NCI-H128 (cell line): ENCODE results near the gene NMUR2.

Experiments used
- DNase-seq: peaks from one replicate; lab custom pipeline; 2025; ENCODE audit not compliant: unreplicated experiment; lab: John Stamatoyannopoulos, UW

The NMUR2 gene, protein sequence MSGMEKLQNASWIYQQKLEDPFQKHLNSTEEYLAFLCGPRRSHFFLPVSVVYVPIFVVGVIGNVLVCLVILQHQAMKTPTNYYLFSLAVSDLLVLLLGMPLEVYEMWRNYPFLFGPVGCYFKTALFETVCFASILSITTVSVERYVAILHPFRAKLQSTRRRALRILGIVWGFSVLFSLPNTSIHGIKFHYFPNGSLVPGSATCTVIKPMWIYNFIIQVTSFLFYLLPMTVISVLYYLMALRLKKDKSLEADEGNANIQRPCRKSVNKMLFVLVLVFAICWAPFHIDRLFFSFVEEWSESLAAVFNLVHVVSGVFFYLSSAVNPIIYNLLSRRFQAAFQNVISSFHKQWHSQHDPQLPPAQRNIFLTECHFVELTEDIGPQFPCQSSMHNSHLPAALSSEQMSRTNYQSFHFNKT

DNA sequence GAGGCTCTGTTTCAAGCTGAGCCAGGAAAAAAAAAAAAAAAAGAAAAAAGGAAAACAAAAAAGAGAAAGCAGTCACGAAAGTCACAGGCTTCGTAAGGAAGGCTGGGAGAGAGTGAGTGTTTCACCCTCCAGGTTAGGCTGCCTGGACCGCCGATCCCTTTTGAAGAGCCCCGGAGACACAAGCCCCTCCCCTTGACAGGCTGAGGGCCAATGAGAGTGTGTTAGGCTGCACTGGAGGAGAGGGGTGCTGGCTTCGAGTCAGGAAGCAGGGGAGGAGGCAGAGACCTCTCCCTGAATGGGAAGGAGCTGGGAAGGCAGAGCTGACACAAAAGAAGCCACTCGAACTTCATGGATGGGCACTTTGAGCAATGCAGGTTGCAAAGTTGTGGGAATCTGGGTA, at the start of gene NMUR2:
NMUR2 (minus strand) TSS at position 135 of the 400 bp plus-strand sequence. CDS start 166 bp downstream, outside the sequence.
- DNase-seq, result no peak

DNA sequence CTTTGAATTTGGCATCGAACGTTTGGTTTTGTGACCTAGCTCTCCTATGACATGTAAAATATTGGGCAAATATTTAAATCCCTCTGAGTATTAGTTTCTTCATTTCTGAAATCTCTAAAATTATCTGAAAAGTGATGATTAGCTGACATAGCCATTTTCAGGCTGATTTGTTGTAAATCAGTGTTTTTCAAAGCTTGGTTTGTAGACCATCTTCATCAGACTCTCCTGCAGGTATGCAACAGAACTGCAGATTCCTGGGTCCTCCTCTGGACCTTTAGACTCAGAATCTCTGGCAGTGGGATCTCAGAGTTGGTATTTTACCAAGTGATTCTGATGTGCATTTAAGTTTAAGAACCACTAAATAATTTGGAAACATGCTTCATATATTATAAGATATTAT, 38.9 kb upstream of the NMUR2 start:
- DNase-seq, result no peak

DNA sequence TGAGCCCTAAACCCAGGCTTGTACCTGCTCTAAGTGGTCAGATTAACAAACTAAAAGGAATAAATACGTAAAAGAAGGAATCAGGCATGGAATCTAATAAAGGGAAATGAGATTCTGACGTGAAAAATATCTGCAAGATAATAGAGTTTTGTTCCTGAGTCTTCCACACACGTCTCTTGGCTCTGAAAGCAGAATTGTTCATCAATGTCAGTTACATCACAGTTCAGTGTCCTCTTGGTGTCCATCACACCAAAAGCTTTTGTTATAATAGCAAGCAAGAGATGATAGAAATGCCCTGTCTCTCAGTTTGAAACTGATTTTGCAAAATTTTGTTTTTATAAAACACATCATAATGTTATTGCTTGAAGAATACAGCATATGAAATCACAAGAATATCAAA, 34.7 kb upstream of the NMUR2 start:
- DNase-seq, result no peak

DNA sequence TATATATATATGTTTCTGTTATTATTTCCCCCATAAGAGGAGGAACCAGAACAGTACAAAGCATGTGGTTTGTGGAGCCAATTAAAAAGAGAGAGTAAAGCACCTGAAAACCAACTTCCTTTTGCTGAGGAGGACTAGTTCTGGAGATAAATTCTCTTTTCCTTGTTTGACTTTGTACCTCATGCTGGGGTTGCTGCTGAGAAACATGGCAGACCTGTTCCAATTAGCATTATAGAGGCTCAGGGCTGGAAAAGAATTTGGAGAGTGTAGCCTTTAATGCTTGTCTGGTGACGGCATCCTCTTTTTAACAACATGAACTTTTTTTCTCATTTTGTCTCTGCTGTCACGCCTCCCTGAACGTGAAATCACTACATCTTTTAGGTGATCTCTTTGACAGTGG, 32.8 kb upstream of the NMUR2 start:
- DNase-seq, result no peak

DNA sequence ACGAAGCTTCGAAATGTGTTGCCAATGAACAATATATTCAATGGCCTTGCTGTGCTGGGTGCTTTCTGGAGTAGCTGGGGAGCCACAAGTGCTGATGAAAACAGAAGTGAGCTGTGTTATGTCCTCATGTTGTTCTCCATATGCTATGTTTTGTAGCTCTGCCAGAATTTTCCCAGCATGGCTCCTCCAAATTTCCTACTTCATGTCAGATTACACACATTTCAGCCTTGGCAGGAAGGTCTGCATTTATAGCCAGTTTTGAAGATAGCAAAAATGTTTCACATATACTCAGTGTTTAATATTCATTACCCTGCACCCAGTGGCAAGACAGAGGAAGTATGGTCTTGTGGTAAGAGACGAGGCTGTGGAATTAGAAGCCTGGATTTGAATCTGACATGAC, 22.6 kb upstream of the NMUR2 start:
- no peak for DNase-seq

DNA sequence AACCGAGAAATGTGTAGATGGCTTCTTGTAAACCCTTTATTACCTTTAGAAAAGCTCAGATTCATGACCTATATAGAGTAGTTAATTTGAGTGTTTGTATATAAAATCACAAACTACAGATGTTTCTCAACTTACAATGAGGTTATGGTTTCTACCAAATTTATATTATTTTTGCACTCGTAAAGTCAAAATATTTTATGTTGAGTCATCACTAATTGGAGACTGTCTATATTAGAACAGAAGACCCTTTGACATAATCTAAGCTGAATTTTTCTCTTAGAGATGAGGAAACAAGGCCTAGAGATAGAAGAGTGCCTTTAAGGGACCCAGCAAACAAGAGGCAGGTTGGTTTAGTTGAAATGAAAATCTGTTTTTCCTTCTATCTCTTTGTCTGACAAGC, 20.0 kb upstream of the NMUR2 start:
- no peak for DNase-seq

DNA sequence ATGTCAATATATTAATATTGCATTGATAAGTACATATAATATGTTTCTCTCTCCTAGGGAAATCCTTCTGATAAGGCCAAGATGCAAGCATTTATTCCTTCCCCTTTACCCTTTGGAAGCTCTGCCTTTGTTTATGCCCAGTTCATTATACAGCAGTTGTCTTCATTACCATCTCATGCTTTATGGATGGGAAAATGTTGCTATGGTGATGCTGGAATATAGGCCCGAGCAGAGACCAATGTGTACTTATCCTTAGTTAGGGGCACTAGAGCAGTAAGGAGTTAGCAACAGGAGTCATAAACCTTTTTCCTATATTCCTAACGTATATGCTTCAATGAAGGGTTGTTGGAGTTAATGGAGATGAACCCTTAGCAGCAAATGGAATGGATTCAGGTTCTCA, 19.4 kb upstream of the NMUR2 start:
- no peak for DNase-seq

DNA sequence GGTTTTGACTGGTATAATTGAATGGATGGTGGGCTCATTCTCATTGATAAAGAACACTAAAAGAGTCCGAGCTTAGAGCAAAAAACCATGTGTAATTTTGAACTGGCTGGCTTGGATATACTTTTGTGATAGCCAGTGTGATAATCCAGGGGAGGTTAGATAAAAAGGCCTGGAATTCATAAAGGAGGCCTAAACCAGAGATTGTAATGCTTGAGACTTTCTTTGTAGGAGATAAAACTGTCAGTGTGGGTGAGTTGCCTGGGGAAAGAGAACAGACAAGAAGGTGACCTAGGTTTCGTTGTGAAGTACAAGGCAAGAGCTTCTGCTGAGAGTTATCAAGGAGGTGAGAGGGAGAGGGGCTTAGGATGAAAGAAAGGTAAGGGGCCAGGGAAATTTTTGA, 17.0 kb upstream of the NMUR2 start:
- no peak for DNase-seq

DNA sequence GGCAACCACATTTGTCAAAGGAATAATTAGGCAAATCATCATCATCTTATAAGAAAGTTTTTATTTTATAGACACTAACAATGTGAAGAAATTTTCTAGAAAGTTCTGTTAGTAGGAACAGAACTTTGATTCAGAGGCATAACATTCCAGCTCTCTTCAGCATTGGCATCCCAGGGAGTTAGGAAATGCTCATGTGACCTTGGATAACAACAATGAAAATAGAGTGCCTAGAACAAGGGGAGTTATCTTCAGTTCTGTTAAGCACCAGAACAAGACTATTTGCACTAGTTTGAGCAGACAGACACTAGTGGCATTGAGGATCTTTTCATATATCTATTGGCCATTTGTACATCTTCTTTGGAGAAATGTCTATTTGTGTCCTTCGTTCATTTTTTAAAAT, 7.0 kb upstream of the NMUR2 start:
- no peak for DNase-seq

DNA sequence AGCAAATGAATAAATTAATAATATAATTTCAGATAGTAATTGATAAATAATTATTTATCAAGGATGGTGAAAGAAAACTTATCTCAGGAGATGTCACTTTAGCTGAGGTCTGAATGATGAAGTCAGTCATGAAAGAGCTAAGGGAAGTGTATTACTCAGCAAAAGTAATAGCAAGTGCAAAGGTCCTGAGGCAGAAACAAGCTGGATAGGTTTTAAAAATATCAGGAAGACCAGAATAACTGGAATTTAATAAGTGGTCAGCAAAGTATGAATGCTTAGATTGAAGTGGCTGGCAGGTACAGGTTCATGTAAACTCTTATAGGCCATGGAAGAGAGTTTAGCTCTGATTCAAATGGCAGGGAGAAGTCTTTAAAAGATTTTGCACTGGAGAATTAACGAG, 1.0 kb upstream of the NMUR2 start:
- DNase-seq, result no peak

DNA sequence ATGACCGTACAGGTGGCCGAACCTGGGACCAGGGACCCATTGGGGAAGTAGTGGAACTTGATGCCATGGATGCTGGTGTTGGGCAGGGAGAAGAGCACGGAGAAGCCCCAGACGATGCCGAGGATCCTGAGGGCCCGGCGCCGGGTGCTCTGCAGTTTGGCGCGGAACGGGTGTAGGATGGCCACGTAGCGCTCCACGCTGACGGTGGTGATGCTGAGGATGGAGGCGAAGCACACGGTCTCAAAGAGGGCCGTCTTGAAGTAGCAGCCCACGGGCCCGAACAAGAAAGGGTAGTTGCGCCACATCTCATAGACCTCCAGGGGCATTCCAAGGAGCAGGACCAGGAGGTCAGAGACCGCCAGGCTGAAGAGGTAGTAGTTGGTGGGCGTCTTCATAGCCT, 585 bp downstream of the NMUR2 start:
- DNase-seq, result no peak

DNA sequence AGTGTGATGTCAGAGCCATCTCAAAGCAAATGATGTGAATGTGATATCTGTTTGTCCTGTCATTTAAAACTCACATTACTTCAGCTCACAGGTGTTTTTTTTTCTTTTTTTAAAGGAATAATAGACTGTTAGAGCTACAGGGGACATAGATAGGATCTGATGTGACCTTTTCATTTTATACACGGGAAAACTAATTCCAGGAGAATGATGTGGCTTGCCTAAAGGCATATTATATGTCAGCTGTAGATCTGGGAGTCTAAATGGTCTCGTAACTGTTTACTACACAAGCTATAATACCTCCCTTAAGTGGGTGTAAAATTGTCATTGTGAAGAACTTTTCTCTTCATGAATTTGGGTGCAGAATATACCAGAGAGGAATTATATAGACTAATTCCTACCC, 2.0 kb downstream of the NMUR2 start:
- no peak for DNase-seq

DNA sequence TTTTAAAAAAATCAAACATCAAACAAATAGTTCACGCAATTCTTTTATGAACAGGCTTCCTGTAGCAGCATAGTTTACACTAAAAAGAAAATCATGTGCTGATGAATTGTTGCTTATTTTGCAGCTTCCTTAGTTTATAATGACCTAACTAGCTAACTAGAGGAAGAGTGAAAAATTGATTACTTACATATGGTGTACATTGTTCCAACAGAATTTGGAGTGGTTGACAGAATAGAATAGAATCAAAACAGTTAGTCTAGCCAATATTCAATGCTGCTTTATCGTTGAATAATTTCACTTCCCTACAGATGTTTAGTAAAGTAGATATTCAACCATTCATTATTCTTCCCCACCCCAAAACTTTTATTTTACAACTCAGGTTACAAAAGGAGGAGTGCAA, 4.2 kb downstream of the NMUR2 start:
- DNase-seq, result no peak

DNA sequence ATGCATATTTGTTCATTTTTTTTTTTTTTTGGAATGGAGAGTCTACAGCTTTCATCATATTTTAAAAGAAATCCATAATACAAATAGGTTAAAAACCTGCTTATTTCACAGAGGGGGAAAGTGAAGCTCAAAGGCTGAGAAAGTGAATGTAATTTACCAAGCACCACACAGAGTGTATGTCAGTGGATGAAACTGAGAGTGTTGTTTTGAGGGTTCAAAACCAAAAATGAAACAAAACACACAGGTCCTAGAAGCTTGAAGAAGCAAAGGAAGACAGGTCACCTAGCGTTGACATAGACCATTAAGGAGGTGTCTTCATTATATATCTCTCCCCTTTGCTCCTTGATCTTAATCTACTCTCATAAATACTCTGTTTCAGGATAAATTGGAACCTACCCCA, 7.5 kb downstream of the NMUR2 start:
- DNase-seq, result no peak

DNA sequence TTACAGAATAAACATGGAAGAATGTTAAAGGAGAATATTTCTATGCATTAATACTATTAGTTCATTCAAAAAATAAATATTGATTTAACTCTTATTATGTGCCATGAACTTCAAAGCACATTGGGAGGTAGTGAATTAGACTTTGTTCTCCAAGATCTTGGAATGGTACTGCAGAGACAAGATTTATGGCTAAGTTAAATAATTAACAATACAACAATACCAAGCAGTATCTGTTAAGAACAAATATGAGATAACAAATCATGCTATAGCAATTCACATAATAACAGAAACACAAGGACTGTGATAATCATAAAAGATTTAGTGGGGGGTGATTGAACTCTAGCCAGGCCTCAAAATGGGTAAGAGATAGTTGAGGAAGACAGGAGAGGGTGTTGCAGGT, 11.6 kb downstream of the NMUR2 start:
- DNase-seq, result no peak

DNA sequence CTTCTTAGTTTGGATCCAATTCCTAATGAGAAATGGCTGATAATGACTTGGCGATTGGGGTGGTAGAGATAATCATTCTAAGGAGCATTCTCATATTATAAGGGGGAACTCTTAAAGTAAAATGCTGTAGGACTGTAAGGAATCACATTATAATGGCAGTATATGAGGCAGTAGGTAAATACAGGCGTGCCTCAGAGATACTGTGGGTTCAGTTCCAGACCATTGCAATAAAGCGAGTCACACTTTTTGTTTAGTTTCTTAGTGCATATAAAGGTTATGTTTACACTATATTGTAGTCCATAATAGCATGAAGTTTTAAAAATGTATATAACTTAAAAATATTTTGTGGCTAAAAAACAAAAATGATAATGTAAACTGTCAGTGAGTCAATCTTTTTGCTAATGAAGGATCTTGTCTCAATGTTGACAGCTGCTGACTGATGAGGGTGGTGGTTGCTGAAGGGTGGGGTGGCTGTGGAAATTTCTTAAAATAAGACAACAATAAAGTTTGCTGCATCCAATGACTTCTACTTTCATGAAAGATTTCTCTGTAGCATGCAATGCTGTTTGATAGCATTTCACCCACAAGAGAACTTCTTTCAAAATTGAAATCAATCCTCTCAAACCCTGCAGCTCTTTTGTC, 15.8 kb downstream of the NMUR2 start:
- no peak for DNase-seq

DNA sequence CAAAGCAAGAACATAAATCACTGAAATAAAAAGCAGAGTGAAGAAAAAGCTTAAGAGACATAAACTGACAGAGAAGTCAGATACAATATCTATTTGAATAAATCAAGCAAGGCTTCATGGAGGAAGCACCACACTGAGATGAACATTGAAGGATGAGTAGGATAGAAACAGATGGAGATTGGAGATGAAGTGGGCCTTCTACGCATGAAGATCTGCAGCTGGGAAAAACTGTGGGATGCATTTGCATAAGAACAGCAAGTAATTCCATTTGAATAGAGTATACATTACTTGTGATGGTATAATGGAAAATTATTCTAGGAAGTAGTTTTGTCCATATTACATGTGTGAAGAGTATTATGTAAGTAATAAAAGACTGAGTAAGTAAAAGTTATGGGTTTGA, 16.5 kb downstream of the NMUR2 start:
- DNase-seq, result no peak

DNA sequence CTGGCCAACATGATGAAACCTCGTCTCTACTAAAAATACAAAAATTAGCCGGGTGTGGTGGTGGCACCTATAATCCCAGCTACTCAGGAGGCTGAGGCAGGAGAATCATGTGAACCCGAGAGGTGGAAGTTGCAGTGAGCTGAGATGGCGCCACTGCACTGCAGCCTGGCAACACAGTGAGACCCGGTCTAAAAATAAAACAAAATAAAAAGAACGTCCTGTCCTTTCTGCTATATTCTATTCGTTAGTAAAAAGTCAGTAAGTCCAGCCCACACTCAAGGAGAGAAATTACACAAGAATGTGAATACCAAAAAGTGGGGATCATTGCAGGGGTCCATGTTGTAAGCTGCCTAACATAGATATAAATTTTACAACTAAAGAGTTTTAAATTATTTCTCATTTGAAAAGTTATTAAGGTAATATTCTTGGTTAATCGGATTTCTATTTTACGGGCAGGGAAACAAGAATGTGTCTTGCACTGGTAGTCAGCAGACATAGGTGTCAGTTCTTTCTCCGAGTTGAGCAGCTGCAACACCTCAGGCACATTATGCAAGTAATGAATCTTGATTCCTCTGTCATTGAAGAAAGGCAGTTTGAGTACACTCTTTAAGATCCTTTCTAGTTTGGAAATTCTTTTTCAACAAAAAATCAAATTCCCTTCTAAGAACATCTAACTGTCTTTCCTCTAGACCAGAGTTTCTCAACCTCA, 24.5 kb downstream of the NMUR2 start:
- DNase-seq, result no peak

DNA sequence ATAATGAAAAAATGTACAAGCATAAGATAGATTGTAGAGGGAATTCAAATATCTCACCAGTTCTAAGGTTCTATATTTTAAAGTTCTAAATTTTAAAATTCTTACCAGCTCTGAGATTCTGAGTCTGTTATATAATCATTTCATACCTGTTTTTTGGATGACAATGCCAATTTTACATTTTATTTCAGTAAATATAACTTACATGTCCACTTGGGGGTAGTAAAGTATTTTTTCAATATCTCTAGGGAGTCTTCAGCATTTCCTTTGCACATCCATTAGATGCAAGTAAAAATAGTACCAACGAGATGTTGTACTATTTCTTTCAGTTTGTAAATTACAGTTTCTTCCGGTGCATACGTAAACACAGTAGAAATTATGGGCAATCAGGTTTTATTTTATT, 25.7 kb downstream of the NMUR2 start:
- DNase-seq, result no peak

DNA sequence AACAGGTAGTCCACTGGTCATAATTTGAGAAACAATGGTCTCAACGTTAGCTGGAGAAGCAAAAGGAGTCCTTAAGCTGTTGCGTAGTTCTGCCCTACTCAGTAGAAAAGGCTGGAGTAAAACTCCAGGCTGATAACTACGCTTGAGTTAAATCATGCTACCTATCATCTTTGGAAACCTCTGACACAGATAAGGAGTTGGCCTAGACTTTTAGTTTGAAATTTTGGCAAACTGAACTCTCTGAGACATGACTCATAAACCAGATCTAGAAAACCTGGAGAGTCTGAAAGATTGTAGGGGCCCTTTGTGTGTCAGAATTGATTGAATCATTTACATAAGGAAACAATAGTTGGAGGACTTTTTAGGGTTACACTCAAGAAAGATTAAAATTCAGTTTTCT, 26.3 kb downstream of the NMUR2 start:
- no peak for DNase-seq

DNA sequence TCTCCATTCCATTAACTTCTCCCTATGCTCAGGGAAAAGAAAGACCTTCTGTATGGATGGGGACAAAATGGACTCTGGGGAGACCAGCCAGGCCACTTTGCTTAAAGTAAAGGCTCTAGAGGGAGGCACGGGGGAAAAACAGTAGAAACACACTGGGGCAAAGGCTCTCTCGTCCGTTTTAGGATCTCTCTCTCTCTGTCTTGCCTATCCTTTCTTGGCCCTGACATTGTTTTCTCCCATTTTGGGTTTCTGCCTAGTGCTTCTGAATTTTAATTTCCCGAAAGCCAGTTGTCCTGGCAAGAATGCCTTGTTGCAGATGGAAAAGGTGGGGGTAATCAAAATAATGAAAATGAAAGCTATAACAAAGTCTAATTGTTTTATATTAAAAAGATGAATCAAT, 28.2 kb downstream of the NMUR2 start:
- no peak for DNase-seq

DNA sequence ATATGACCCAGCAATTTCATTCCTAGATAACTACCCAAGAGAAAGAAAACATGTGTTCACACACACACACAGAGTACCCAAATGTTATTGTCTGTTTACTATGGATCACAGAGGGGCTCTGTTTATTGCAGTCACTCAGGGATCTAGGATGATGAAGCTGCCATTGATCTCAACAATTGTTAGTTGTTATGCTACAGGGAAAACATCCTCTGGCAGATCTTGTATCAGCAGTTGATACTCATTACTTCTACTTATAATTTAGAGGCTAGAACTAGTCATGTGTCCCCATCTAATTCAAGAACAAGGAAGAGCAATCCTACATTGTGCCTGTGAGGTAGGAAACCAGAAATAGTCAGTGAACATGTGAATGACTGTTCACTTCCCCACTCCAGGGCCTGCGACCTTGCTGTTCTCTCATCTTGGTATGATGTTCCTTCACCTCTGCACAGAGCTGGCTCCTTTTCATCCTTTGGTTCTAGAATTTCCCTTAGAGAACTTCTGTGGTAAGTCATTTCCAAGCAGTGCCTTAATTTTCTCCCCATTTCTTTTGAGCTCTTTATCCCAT, 30.3 kb downstream of the NMUR2 start:
- DNase-seq, result no peak
